WTC11 (cell line): Measurements from ENCODE around the gene RASD1. TPM values are rescaled to one million over a fixed set of nuclear protein-coding genes. Genes with fewer than 3 reads are reported as not detected.
A peak's percentile ranks its signal among the peaks of the same experiment; 100 is the strongest.

Experiments used
- ATAC-seq: fragments of 200-7000 bp; cut with Tn5 transposase; 2 replicates; pipeline ENCODE4 v1.10.0; 2021; ENCODE audit warnings: mild to moderate bottlenecking, moderate library complexity
- CTCF ChIA-PET: fragments of 300-600 bp; sonication (Branson Sonifier 250); formaldehyde crosslinking; loops from one replicate; lab custom pipeline; 2021; ENCODE audit warnings: antibody characterized with exemption; lab: Charles Lee
- POLR2A ChIA-PET: fragments of 350-600 bp; sonication (Branson Sonifier 250); formaldehyde crosslinking; loops from one replicate; lab custom pipeline; 2021; ENCODE audit warnings: antibody characterized with exemption; lab: Charles Lee
- DNase-seq: peaks from one replicate; pipeline ENCODE4 v3.0.0; 2021; ENCODE audit warnings: low spot score
- H3K27ac Mint-ChIP-seq: 2 replicates; pipeline ENCODE4 v1.8.0; 2021; ENCODE audit warnings: mixed read lengths
- H3K27me3 Mint-ChIP-seq: 2 replicates; pipeline ENCODE4 v1.8.0; 2021; ENCODE audit warnings: low read depth, mild to moderate bottlenecking, moderate library complexity, mixed read lengths
- H3K36me3 Mint-ChIP-seq: 2 replicates; pipeline ENCODE4 v1.8.0; 2021; ENCODE audit warnings: mixed read lengths
- H3K4me1 Mint-ChIP-seq: 2 replicates; pipeline ENCODE4 v1.8.0; 2022; ENCODE audit warnings: mixed read lengths
- H3K4me3 Mint-ChIP-seq: 2 replicates; pipeline ENCODE4 v1.8.0; 2021; ENCODE audit warnings: mild to moderate bottlenecking, moderate library complexity, mixed read lengths
- H3K9me3 Mint-ChIP-seq: 2 replicates; pipeline ENCODE4 v1.8.0; 2021; ENCODE audit warnings: mixed read lengths
- ATF3 ChIP-seq: sonication (generic); formaldehyde crosslinking; conservative IDR thresholded peaks from 2 replicates; pipeline ENCODE4 v1.8.1; 2022; ENCODE audit warnings: mild to moderate bottlenecking, missing genetic modification reagents
- ETV6 ChIP-seq: sonication (generic); formaldehyde crosslinking; IDR thresholded peaks from 2 replicates; pipeline ENCODE4 v1.8.1; 2022; ENCODE audit warnings: mild to moderate bottlenecking, missing genetic modification reagents
- FOXP1 ChIP-seq: sonication (generic); formaldehyde crosslinking; IDR thresholded peaks from 2 replicates; pipeline ENCODE4 v1.8.0; 2022; ENCODE audit warnings: missing genetic modification reagents, mild to moderate bottlenecking, moderate library complexity, borderline replicate concordance
- GABPB1 ChIP-seq: sonication (generic); formaldehyde crosslinking; IDR thresholded peaks from 2 replicates; pipeline ENCODE4 v1.8.1; 2023; ENCODE audit warnings: mild to moderate bottlenecking, missing genetic modification reagents
- GRHL2 ChIP-seq: fragments of 250-450 bp; sonication (Bioruptor Pico); IDR thresholded peaks from 2 replicates; pipeline ENCODE4 v1.8.0; 2022; ENCODE audit warnings: mild to moderate bottlenecking, moderate library complexity; ENCODE audit not compliant: insufficient replicate concordance, severe bottlenecking
- MAX ChIP-seq: sonication (generic); formaldehyde crosslinking; IDR thresholded peaks from 2 replicates; pipeline ENCODE4 v1.8.0; 2022; ENCODE audit warnings: mild to moderate bottlenecking, missing genetic modification reagents
- NFE2L1 ChIP-seq: sonication (generic); formaldehyde crosslinking; IDR thresholded peaks from 2 replicates; pipeline ENCODE4 v1.8.1; 2023; ENCODE audit warnings: missing genetic modification reagents
- NR2C2 ChIP-seq: sonication (generic); formaldehyde crosslinking; IDR thresholded peaks from 2 replicates; pipeline ENCODE4 v1.8.0; 2022; ENCODE audit warnings: mild to moderate bottlenecking, missing genetic modification reagents
- RELA ChIP-seq: sonication (generic); formaldehyde crosslinking; IDR thresholded peaks from 2 replicates; pipeline ENCODE4 v1.8.1; 2022; ENCODE audit warnings: missing genetic modification reagents, mild to moderate bottlenecking, borderline replicate concordance
- RORB ChIP-seq: fragments of 250-450 bp; sonication (Bioruptor Pico); IDR thresholded peaks from 2 replicates; pipeline ENCODE4 v1.9.0; 2021; ENCODE audit warnings: mild to moderate bottlenecking
- SOX15 ChIP-seq: fragments of 250-450 bp; sonication (Bioruptor Pico); IDR thresholded peaks from 2 replicates; pipeline ENCODE4 v1.9.0; 2021; ENCODE audit warnings: mild to moderate bottlenecking
- SP1 ChIP-seq: sonication (generic); formaldehyde crosslinking; conservative IDR thresholded peaks from 2 replicates; pipeline ENCODE4 v1.8.1; 2022; ENCODE audit warnings: missing genetic modification reagents
- STAT6 ChIP-seq: sonication (generic); formaldehyde crosslinking; conservative IDR thresholded peaks from 2 replicates; pipeline ENCODE4 v1.8.1; 2023; ENCODE audit warnings: mild to moderate bottlenecking, low read depth, missing genetic modification reagents, moderate library complexity
- TP53 ChIP-seq: sonication (generic); formaldehyde crosslinking; IDR thresholded peaks from 2 replicates; pipeline ENCODE4 v1.8.1; 2023; ENCODE audit warnings: mild to moderate bottlenecking, missing genetic modification reagents
- USF1 ChIP-seq: sonication (generic); formaldehyde crosslinking; IDR thresholded peaks from 2 replicates; pipeline ENCODE4 v1.8.0; 2022; ENCODE audit warnings: mild to moderate bottlenecking, missing genetic modification reagents
- ZBTB21 ChIP-seq: sonication (generic); formaldehyde crosslinking; IDR thresholded peaks from 2 replicates; pipeline ENCODE4 v1.8.1; 2023; ENCODE audit warnings: mild to moderate bottlenecking, missing genetic modification reagents, borderline replicate concordance
- ZNF121 ChIP-seq: sonication (generic); formaldehyde crosslinking; IDR thresholded peaks from 2 replicates; pipeline ENCODE4 v1.8.0; 2023; ENCODE audit warnings: missing genetic modification reagents
- ZNF396 ChIP-seq: fragments of 250-450 bp; sonication (Bioruptor Pico); IDR thresholded peaks from 2 replicates; pipeline ENCODE4 v1.8.0; 2021; ENCODE audit warnings: mild to moderate bottlenecking, moderate library complexity, borderline replicate concordance
- ZSCAN18 ChIP-seq: fragments of 250-450 bp; sonication (Bioruptor Pico); IDR thresholded peaks from 2 replicates; pipeline ENCODE4 v2.1.2; 2022; ENCODE audit warnings: mild to moderate bottlenecking, moderate library complexity
- total RNA-seq: library from RNA; stranded (reverse); gene quantifications from 3 replicates; pipeline ENCODE4 v1.2.3, GENCODE V29; 2021

The RASD1 gene
- total RNA-seq, 1 experiment from 2014 or later = 5.1 TPM

GRCh38 chr17:17539591-17539990 is 43.4 kb upstream of the RASD1 start (continued):
- TF ChIP-seq ATF3 (no peak), GRHL2 (no peak), GABPB1 (CRISPR knock-in tag) (no peak), NR2C2 (CRISPR knock-in tag) (no peak)

GRCh38 chr17:17538417-17539391 is 42.5 kb upstream of the RASD1 start:
- ATAC-seq (no peak), DNase-seq (no peak)
- POLR2A ChIA-PET = no interaction called here
- no peak overlapping the region for H3K27ac Mint-ChIP-seq
- H3K4me3 Mint-ChIP-seq = no peak overlapping the region
- no peaks in the 10 kb centered on the region for H3K36me3 Mint-ChIP-seq
- H3K4me1 Mint-ChIP-seq = peaks cover 4% of the 10 kb centered on the region; the same call in 1 of the 2 replicates
- CTCF ChIA-PET = interaction anchor here (1.0 to 3.1 kb wide), 6 partner anchors 10 to 75 kb away, joined by 3 to 16 read pairs (median 5); partner anchors contain the start of gene RASD1
- no peaks in the 10 kb centered on the region for H3K9me3 Mint-ChIP-seq
- H3K27me3 Mint-ChIP-seq = no peaks in the 10 kb centered on the region
- TF ChIP-seq ETV6 (CRISPR knock-in tag) = no peak
- TF ChIP-seq NR2C2 (CRISPR knock-in tag) = no peak
- no peak for TF ChIP-seq TP53
- TF ChIP-seq STAT6 (CRISPR knock-in tag) = no peak
- TF ChIP-seq RORB (CRISPR knock-in tag) = no peak
- TF ChIP-seq GABPB1 (CRISPR knock-in tag) = peak; percentile 67; the same call in 1 of the 2 replicates
- no peak for TF ChIP-seq ZNF396 (CRISPR knock-in tag)
- TF ChIP-seq RELA (CRISPR knock-in tag) = no peak
- no peak for TF ChIP-seq ZBTB21
- TF ChIP-seq ZSCAN18 (CRISPR knock-in tag) = no peak
- no peak for TF ChIP-seq SP1 (CRISPR knock-in tag)
- peak; percentile 72; the same call in 1 of the 2 replicates for TF ChIP-seq ZNF121 (CRISPR knock-in tag)
- TF ChIP-seq, all 79 proteins: peak for 2

GRCh38 chr17:17537311-17538099 is 41.3 kb upstream of the RASD1 start:
- POLR2A ChIA-PET = no interaction called here
- Mint-ChIP-seq H3K27ac (peak overlapping the region; percentile 72; the same call in 1 of the 2 replicates), H3K36me3 (no peaks in the 10 kb centered on the region)
- ATAC-seq (no peak), DNase-seq (no peak)
- CTCF ChIA-PET = interaction anchor here (0.9 to 3.1 kb wide), 8 partner anchors 9 to 76 kb away, joined by 3 to 16 read pairs (median 6); partner anchors contain the start of gene RASD1
- TF ChIP-seq SOX15 (no peak), MAX (CRISPR knock-in tag) (no peak), NFE2L1 (CRISPR knock-in tag) (no peak), USF1 (CRISPR knock-in tag) (no peak), FOXP1 (CRISPR knock-in tag) (no peak)
- TF ChIP-seq, all 79 proteins: peak for 0
- no peaks in the 10 kb centered on the region; the same call in 1 of the 2 replicates for H3K27me3 Mint-ChIP-seq
- peaks cover 8% of the 10 kb centered on the region for H3K4me1 Mint-ChIP-seq
- no peaks in the 10 kb centered on the region for H3K9me3 Mint-ChIP-seq
- H3K4me3 Mint-ChIP-seq = no peak overlapping the region
